Right kidney (tissue), 1 donor: ENCODE data around the gene BRF1.

ENCODE experiments used
- DNase-seq: peaks from one replicate; pipeline ENCODE4 v3.0.0-alpha.2; 2016

Gene BRF1

GRCh38 chr14:105209646-105210045 lies 91.2 kb downstream of the BRF1 start:
- no peak for DNase-seq

GRCh38 chr14:105209091-105209490 lies 91.7 kb downstream of the BRF1 start:
- DNase-seq: no peak

- DNase-seq: no peak
These were observed 92.1 kb downstream of the BRF1 start for GRCh38 chr14:105208738-105209075.

GRCh38 chr14:105207996-105208737 lies 92.6 kb downstream of the BRF1 start:
- DNase-seq: no peak

GRCh38 chr14:105207460-105207901 lies 93.3 kb downstream of the BRF1 start:
- no peak for DNase-seq

GRCh38 chr14:105206873-105207272 lies 93.9 kb downstream of the BRF1 start:
- no peak for DNase-seq

- DNase-seq: no peak
These were observed 95.1 kb downstream of the BRF1 start for GRCh38 chr14:105205673-105206208.

GRCh38 chr14:105204931-105205672 lies 95.7 kb downstream of the BRF1 start:
- no peak for DNase-seq

GRCh38 chr14:105204206-105204930 lies 96.4 kb downstream of the BRF1 start:
- DNase-seq: no peak

- DNase-seq: no peak
These were observed 97.1 kb downstream of the BRF1 start for GRCh38 chr14:105203701-105204100.

GRCh38 chr14:105203057-105203531 lies 97.7 kb downstream of the BRF1 start:
- DNase-seq: peak; percentile 81

GRCh38 chr14:105201925-105202513 lies 98.8 kb downstream of the BRF1 start:
- DNase-seq: no peak

- no peak for DNase-seq
These were observed 99.5 kb downstream of the BRF1 start for GRCh38 chr14:105201156-105201924.

- DNase-seq: no peak
These were observed 100.2 kb downstream of the BRF1 start for GRCh38 chr14:105200641-105201040.

- no peak for DNase-seq
These were observed 100.7 kb downstream of the BRF1 start for GRCh38 chr14:105200074-105200473.

GRCh38 chr14:105199093-105199492 lies 101.7 kb downstream of the BRF1 start:
- no peak for DNase-seq

- no peak for DNase-seq
These were observed 102.2 kb downstream of the BRF1 start for GRCh38 chr14:105198588-105198987.

- DNase-seq: no peak
These were observed 103.6 kb downstream of the BRF1 start for GRCh38 chr14:105197211-105197641.

GRCh38 chr14:105196265-105196960 lies 104.4 kb downstream of the BRF1 start:
- peak; percentile 74 for DNase-seq

- no peak for DNase-seq
These were observed 105.1 kb downstream of the BRF1 start for GRCh38 chr14:105195522-105196264.
